Coronary artery (tissue), 2 donors: ENCODE results near the gene LHFPL3.

Experiments
- DNase-seq: peaks from one replicate; pipeline ENCODE4 v3.0.0-alpha.2; 2017; ENCODE audit warnings: low spot score
- H3K27ac ChIP-seq, 2 donors: fragments of 200-600 bp; sonication (generic); one replicate each; pipeline ENCODE4 v1.5.1; 2016 to 2019
- H3K4me3 ChIP-seq: fragments of 200-600 bp; sonication (generic); 2 replicates; pipeline ENCODE4 v1.5.1; 2016; ENCODE audit warnings: mild to moderate bottlenecking, moderate library complexity
- TF ChIP-seq, protein P1 (sequence below): fragments of 200-600 bp; sonication (generic); IDR thresholded peaks from one replicate; pipeline ENCODE4 v1.5.1; 2019; ENCODE audit warnings: antibody characterized with exemption

Gene LHFPL3

DNA sequence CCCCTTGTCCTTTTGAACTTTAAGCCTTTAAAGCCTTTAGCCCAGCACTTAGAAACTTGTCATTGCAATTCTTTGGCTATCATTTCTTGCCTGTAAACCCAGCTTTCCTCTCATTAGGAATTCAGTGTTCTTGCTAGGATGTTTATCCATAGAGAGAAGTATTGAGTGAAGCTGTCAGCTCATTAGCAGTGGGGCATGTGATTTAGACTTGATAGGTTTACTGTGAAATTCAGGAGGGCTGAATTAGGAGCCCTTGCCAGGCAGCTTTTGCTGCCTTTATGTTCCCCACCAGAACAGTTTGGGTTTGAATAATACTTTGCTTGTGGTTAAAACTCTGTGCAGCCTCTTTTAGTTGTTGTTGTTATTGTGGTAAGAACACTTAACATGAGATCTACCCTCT is 39.5 kb downstream of the LHFPL3 start:
- TF ChIP-seq, protein P1, sequence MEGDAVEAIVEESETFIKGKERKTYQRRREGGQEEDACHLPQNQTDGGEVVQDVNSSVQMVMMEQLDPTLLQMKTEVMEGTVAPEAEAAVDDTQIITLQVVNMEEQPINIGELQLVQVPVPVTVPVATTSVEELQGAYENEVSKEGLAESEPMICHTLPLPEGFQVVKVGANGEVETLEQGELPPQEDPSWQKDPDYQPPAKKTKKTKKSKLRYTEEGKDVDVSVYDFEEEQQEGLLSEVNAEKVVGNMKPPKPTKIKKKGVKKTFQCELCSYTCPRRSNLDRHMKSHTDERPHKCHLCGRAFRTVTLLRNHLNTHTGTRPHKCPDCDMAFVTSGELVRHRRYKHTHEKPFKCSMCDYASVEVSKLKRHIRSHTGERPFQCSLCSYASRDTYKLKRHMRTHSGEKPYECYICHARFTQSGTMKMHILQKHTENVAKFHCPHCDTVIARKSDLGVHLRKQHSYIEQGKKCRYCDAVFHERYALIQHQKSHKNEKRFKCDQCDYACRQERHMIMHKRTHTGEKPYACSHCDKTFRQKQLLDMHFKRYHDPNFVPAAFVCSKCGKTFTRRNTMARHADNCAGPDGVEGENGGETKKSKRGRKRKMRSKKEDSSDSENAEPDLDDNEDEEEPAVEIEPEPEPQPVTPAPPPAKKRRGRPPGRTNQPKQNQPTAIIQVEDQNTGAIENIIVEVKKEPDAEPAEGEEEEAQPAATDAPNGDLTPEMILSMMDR: no peak
- no peak overlapping the region for H3K4me3 ChIP-seq
- no peak for DNase-seq

DNA sequence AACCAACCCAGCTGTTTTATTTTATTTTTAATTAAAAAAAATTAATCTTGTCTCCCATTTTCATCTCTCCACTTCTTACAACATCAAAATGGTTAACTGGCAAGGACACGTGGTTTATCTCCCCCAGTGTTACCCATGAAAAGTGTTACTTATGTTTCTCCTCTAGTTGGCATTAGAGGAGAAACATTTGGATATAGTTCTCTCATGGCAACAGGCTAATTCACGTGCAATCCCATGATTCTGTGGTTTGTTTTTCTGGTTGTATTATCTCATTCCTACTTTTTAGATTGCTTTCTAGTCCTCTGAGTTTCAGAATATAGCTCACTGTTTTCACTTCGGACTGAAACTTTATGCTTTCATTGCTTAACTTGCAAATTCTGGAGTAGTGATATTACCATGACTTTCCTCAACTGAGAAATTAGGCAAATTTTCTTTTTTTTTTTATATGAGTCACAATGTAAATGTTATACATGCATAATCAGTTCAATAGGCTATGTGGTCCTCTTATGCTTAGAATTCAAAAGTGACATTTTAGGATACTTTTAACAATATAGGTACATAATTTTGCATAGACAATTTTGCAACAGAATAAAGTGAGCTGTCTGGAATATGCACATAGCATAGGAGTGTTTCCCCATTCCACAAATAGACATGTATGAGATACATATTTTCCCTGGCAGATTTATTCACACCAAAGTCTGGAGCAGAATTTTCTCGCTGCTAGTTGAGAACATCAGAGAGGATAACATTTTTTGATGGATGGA is 43.0 kb downstream of the LHFPL3 start:
- no peak overlapping the region for H3K27ac ChIP-seq
- no peak for DNase-seq
- H3K4me3 ChIP-seq: no peak overlapping the region
- TF ChIP-seq, protein P1: no peak

More for the DNA sequence above, 39.5 kb downstream of the LHFPL3 start:
- H3K27ac ChIP-seq: no peak overlapping the region

DNA sequence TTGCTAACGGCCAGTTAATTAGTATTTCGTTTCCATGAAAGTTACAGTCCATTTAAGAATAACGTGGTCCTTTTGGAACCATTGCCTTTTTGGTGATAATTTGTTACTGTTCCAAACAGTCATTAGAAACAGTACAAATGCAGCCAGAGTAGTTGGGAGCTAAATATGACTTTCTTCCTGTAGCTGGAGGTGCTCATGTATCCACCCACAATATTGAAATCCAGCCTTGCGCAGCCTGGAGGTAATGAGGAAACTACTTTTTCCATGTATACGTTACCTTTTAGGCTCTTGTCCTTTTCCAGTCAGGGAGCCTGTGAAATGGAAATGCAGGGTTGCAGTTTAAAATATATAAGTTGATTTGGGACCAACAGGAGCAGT is 43.6 kb downstream of the LHFPL3 start:
- TF ChIP-seq, protein P1: no peak
- Histone ChIP-seq H3K4me3 (no peak overlapping the region), H3K27ac (no peak overlapping the region)
- DNase-seq: no peak

DNA sequence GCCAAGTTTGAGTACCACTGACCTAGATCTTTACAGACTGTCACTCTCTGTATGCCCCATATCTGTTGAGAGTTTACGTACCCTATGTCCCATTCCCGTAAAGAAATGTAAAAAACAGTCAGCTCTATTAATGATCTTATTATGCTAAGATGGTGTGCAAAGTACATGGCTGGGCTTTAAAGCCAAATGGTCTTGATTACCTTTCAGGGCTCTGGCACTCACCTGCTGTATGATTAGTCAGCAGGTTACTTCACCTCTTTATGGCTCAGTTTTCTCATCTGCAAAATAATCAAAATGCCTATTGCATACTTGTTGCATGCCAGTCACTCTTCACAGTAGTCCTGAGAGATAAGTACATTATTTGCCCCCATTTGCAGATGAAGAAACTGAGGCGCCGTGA is 54.2 kb downstream of the LHFPL3 start:
- Histone ChIP-seq H3K27ac (no peak overlapping the region), H3K4me3 (no peak overlapping the region)
- TF ChIP-seq, protein P1: no peak
- no peak for DNase-seq

DNA sequence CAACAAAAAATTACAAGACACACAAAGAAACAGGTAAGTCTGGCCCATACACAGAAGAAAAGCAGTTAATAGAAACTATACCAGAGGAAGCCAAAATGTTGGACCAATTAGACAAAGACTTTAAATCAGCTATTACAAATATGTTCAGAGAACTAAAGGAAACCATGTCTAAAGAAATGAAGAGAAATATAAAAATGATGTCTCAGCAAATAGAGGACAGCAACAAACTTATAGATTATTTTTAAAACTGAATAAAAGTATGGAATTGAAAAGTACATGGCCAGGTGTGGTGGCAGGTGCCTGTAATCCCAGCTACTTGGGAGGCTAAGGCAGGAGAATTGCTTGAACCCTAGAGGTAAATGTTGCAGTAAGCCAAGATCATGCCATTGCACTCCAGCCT is 58.5 kb downstream of the LHFPL3 start:
- Histone ChIP-seq H3K27ac (no peak overlapping the region), H3K4me3 (no peak overlapping the region)
- TF ChIP-seq, protein P1: no peak
- DNase-seq: no peak

DNA sequence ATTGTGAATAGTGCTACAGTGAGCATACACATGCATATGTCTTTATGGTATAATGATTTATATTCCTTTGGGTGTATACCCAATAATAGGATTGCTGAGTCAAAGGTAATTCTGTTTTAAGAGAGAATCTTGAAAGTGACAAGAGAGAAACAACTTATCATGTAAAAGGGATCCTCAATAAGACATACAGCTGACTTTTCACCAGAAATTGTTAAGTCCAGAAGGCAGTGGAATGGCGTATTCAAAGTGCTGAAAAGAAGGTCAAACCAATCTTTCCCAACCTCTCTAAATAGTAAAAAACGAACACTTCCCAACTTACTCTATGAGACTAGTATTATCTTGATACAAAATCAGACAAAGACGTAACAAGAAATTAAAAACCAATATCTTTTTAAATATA is 59.8 kb downstream of the LHFPL3 start:
- H3K4me3 ChIP-seq: no peak overlapping the region
- TF ChIP-seq, protein P1: no peak
- no peak overlapping the region for H3K27ac ChIP-seq
- no peak for DNase-seq

DNA sequence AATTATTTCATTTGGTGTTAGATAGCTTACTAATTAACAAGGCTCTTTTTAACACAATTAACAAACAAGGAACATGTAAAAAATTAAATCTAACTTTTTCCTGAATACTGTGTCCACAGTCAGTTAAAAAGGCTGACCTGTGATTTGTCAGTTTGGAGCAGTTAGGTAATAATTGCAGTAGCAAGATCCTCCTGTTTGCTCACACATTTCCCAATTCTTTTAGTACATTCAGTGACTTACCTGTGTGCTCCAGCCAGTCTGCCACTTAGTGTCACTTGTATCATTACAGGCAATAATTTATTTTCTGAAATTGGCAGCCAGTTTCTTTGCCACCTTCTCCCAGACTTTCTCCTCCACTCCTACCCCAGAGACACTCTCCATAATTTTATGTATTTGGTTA is 66.8 kb downstream of the LHFPL3 start:
- TF ChIP-seq, protein P1: no peak
- Histone ChIP-seq H3K27ac (no peak overlapping the region), H3K4me3 (no peak overlapping the region)
- no peak for DNase-seq
